HG02642 (cell line): ENCODE data around the gene SLC2A10.

ENCODE experiments used
- ATAC-seq: cut with Tn5 transposase; IDR thresholded peaks from one replicate; pipeline ENCODE4 v1.9.1; 2021; ENCODE audit warnings: mild to moderate bottlenecking; ENCODE audit not compliant: unreplicated experiment, poor library complexity

The SLC2A10 gene

DNA sequence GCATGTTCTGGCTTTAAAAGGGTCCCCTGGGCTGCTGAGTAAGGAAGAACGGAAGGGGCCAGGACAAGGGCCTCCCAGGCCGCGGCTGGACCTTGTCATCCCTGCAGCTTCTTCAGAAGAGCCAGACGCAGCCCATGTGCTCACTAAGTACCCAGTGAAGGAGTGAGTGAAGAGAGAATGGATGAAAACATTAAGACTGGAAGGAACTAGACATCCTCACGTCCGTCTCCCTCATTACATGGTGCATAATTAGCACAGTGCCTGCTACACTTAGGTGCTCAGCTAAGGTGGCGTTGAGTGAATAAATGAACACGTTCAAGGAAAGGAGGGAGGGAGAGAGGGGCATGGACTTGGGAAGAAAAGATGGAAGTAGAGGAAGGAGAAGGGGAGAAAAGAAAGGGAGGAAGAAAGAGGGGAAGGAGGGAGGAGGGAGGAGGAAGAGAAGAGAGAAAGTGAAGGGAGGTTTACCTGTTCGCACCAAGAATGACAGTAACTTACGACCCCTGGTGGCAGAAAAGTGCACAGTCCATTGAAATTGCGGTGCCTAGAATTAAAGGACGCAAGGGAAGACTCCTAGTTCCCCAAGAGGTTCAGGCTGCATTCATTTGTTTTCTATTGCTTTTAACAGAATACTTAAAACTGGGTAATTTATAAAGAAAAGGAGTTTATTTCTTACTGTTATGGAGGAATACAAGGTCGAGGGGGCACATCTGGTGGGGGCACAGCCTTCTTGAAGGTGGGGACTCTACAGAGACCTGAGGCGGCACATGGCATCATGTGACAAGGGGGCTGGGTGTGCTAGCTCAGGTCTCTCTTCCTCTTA is 28.2 kb upstream of the SLC2A10 start:
- ATAC-seq, result no peak

DNA sequence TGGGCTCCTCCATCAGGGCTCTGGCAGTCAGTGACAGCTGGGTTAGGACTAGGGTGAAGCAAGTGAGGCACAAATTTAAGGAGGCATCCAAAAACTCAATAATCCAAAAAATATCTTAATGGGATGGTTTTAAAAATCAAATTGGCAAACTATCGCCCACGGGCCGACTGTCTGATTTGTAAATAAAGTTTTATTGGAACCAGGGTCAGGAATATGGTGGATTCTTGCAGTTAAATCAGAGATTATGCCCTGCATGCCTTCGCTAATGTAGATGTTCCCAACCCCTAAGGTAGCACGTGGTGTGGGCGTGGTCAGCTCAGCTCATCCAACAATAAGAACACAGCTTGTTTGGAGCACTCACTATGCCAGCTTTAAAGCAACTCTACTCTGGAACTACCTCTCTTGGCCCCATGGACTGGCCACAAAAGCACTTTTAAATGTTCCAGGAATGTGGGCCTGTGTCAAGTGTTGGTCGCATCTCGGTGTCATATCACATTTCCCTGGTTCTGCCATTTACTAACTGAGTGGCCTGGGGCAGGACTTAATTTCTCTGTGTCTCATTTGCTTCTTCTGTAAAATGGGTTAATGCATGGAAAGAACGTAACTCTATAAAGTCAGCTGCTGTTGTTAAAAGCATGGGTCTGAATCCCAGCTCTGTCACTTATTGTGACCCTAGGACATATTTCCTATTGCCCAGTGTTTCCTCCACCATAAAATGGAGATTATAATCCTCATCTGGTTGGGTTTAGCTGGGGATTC is 27.2 kb upstream of the SLC2A10 start:
- no peak for ATAC-seq

DNA sequence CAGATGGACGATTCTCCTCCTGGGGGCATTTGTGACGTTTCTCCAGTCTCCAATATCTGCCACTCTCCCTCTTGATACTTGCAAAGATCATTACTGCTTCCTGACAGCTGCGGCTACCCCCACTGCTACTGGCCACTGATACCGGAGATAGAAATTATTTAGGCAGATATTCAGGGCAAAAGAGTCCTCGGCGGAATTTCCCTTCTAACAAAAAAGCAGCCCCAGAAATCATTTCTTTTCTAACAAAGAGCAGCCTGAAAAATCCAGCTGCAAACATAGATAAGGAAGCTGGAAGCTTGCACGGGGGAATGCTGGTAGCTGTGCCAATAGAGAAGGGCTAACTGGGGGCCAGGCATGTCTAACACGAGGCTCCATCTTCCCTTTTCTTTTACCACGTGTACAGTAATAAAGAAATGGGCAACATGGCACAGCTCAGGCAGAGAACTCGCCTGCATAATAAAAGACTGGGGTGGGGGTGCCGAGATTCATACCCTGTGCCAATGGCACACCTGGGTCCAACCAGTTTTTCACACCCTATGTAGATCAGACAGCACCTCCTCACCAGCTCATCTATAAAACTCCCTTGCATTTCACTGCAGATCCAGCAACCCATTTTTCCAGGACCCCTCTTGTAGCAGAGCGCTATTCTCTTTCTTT is 26.3 kb upstream of the SLC2A10 start:
- ATAC-seq, result no peak

GRCh38 chr20:46683668-46683938 is 25.8 kb upstream of the SLC2A10 start:
- no peak for ATAC-seq

- no peak for ATAC-seq
Observed at GRCh38 chr20:46683939-46684750, 25.3 kb upstream of the SLC2A10 start.

- ATAC-seq, result no peak
Observed at GRCh38 chr20:46688151-46689081, 21.0 kb upstream of the SLC2A10 start.

DNA sequence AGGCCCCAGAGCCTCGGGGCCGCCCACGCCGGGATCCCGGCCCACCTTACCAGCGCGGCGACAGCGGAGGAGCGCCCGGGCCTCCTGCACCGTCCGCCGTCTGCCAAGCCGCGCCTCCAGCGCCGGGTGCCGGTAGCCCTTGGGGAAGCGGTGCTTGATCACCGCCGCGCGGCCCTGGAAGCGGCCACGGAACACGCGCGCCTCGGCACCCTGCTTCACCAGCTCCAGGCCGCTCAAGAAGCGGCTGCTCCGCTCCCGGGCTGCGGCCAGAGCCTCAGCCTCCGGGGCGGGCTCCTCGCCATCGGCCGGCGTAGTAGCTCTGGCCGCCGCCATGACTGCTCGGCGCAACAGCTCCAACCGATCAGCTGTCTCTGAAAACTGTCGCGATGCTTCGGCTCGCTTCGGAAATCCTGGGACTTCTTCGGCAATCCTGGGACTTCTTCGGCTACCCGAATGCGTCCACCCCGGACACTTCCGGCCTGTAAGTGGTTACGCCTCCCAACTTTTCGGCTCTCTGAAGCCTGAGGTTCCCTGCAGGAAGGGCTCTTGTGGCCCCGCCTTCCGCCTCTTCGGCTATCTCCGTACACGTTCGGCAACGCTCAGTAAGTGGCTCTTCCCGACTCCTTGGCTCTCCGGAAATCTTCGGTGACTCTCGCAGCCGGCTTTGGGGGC is 20.2 kb upstream of the SLC2A10 start, which contains the start of gene TP53RK:
TSS of gene TP53RK (minus strand) at position 363 of the 672 bp plus-strand sequence. CDS start at position 333, 30 bp downstream.
- peak; percentile 93 for ATAC-seq

DNA sequence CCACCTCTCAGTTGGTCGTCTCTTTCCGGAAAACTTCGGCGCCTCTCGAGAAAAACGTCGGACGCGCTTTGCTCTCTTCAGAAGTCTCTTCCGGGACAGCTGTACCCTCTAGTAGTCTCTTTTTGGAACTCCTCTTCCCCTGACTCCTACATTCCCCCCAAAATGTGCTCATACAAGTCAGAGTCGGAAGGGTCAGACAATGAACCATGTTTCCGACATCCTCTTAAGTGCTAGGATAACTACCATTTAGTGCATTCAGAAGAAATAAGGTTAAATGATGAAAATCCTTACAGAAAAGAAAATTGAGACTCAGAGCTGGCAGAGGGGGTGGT is 19.7 kb upstream of the SLC2A10 start:
- ATAC-seq, result no peak

GRCh38 chr20:46690219-46691106 is 19.0 kb upstream of the SLC2A10 start:
- ATAC-seq, result no peak

DNA sequence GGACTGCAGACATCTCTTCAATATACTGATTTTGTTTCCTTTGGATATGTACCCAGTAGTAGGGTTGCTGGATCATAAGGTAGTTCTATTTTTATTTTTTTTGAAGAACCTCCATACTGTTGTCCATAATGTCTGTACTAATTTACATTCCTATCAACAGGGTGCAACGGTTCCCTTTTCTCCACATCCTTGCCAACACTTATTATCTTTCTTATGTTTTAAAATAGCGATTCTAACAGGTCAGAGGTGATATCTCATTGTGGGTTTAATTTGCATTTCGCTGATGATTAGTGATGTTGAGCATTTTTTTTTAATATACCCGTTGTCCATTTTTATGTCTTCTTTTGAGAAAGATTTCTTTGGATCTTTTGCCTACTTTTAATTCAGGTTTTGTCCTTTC is 18.3 kb upstream of the SLC2A10 start:
- ATAC-seq, result no peak

DNA sequence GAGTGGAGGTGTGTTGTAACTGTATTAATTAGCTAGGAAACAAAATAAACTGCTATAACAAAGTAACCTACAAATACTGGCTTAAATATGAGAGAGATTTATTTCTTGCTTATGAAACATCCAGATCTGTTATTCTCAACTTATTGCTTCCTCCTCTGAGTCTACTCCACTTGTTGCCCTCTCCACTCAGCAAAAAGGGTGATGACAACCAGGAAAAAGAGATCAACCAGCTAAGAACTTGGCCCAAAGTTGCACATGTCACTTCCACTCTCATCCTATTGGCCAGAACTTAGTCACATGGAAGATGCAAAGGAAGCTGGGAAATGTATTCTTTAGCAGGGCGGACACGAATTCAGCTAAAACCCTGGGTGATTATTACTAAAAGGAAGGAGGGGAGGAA is 15.0 kb upstream of the SLC2A10 start:
- no peak for ATAC-seq

- no peak for ATAC-seq
Observed at GRCh38 chr20:46695892-46696291, 13.6 kb upstream of the SLC2A10 start.

DNA sequence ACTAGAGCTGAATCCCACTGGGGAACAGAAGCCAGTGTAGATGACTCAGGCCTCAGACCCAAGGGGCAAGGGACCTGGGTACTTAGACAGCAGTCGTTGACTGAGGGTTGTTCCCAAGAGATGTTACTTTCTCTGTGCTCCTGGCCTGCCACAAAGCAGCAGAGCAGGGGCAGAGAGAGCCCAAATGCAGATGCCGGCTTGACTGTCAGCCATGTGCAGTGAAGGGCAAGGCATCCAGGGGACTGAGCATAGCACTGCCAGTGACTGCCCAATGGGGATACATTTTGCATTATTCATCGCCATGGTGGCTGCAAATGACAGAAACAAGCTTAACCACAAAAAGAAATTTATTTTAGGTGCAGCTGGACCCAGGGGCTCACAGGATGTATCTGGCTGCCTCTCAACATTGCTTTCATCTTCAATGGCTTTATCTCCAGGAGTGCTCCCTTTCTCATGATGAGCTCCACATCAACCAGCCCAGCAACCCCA is 12.6 kb upstream of the SLC2A10 start:
- no peak for ATAC-seq

- no peak for ATAC-seq
Observed at GRCh38 chr20:46698788-46699187, 10.7 kb upstream of the SLC2A10 start.

DNA sequence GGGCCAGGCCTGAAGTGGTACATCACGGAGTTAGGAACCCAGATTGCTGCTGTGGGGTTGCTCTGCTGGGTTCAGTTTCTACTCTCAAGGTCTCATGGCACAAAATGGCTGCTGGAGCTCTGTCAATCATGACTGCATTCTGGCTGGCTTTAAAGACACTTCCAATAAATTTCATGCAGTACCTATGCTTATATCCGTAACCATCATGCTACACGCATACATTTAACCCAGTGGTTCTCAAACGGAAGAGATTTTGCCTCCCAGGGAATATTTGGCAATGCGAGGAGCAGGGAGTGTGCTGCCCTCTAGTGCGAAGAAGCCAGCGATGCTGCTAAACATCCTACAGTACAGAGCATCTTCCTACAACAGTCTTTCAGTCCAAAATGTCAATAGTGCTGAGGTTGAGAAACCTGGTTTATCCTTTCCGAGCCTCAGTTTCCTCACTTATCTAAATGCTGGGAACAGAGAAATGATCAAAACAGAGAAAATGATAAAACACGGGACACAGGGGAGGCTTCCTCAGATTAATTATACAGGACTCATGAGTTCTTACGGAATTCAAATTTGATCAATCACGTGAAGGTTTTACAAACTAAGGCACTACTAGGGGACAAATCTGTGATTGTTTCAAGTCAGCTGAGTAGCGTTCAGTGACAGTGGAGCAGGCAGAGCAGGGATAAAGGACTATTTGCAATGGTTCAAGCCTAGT is 9.6 kb upstream of the SLC2A10 start:
- no peak for ATAC-seq

GRCh38 chr20:46700481-46700880 is 9.0 kb upstream of the SLC2A10 start:
- ATAC-seq, result no peak

DNA sequence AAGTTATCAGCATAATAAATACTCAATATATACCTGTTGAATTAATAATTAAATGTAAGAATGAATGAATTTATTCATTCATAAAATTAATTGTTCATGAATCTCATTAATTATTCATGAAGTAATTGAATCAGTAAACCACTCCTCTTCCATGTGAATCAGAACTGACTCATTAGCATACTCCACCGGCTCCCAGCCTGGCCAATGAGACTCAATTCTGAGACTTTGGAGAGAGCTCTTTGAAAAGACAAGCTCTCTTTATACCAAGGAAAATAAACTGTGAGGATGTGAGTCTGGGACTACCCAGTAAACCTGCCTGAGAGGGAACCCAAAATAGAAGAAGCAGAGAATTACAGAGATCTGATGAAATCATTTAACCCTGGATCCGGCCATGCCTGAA is 8.4 kb upstream of the SLC2A10 start:
- ATAC-seq, result no peak
